ENCODE data around the gene MDM2.

DNA sequence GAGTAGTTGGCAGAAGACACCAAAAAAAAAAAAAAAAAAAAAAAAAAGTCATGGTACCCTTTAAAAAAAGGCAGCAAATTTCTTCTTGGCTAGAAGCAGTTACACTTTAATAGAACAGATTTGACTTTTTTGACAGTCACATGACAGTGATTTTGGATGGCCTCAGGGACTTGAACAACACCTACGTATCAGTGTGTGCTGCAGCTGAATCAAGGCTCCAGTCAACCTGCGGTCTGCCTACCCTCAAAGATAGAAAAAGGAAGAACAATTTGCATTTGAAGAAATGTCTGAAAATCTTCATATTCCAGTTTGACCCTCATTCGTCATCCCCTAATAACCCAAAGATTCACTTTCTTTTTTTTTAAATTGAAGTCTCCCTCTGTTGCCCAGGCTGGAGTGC is 53.9 kb downstream of the MDM2 start:
- TF ChIP-seq POLR2AphosphoS5 (IDR thresholded peaks at IDR 0.05; ENCODE audit: low read depth, low read length) = no peak
- no peak for TF ChIP-seq SIN3A (IDR thresholded peaks at IDR 0.05; ENCODE audit: borderline replicate concordance, insufficient read depth, low read length)
- TF ChIP-seq, protein P1, sequence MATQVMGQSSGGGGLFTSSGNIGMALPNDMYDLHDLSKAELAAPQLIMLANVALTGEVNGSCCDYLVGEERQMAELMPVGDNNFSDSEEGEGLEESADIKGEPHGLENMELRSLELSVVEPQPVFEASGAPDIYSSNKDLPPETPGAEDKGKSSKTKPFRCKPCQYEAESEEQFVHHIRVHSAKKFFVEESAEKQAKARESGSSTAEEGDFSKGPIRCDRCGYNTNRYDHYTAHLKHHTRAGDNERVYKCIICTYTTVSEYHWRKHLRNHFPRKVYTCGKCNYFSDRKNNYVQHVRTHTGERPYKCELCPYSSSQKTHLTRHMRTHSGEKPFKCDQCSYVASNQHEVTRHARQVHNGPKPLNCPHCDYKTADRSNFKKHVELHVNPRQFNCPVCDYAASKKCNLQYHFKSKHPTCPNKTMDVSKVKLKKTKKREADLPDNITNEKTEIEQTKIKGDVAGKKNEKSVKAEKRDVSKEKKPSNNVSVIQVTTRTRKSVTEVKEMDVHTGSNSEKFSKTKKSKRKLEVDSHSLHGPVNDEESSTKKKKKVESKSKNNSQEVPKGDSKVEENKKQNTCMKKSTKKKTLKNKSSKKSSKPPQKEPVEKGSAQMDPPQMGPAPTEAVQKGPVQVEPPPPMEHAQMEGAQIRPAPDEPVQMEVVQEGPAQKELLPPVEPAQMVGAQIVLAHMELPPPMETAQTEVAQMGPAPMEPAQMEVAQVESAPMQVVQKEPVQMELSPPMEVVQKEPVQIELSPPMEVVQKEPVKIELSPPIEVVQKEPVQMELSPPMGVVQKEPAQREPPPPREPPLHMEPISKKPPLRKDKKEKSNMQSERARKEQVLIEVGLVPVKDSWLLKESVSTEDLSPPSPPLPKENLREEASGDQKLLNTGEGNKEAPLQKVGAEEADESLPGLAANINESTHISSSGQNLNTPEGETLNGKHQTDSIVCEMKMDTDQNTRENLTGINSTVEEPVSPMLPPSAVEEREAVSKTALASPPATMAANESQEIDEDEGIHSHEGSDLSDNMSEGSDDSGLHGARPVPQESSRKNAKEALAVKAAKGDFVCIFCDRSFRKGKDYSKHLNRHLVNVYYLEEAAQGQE (IDR thresholded peaks at IDR 0.05; ENCODE audit: insufficient read depth in 1 of 2, low read depth in 2 of 2, low read length in 2 of 2) = no peak

All from PFSK-1 (cell line).